OCI-LY3 (cell line): ENCODE measurements around the gene TNNI3K.

Experiments
- H2AFZ ChIP-seq: fragments of 200-600, 300-600 bp; shearing (Covaris generic); 2 replicates; pipeline ENCODE4 v1.6.0; 2014; ENCODE audit warnings: antibody characterized with exemption, low read depth, low read length
- H3K27ac ChIP-seq: fragments of 200-600, 300-600 bp; sonication (generic); 2 replicates; pipeline ENCODE4 v1.5.1; 2014; ENCODE audit warnings: mild to moderate bottlenecking, low read length, moderate library complexity, mixed read lengths
- H3K27me3 ChIP-seq: fragments of 200-600, 300-600 bp; sonication (generic); 2 replicates; pipeline ENCODE4 v1.6.1; 2014; ENCODE audit warnings: low read depth, low read length, mixed read lengths
- H3K36me3 ChIP-seq: fragments of 200-600, 300-600 bp; sonication (generic); replicated peaks from 2 replicates; pipeline ENCODE3; 2014; ENCODE audit warnings: low read depth, low read length, mixed read lengths
- H3K4me1 ChIP-seq: fragments of 300-600, 200-600 bp; sonication (generic); 2 replicates; pipeline ENCODE4 v1.6.1; 2014; ENCODE audit warnings: low read length, mixed read lengths
- H3K4me2 ChIP-seq: fragments of 200-600, 300-600 bp; sonication (generic); 2 replicates; pipeline ENCODE4 v1.6.1; 2014; ENCODE audit warnings: low read length, mixed read lengths
- H3K4me3 ChIP-seq: fragments of 300-600, 200-600 bp; sonication (generic); 2 replicates; pipeline ENCODE4 v1.5.1; 2014; ENCODE audit warnings: antibody characterized with exemption, mild to moderate bottlenecking, low read length, moderate library complexity
- H3K79me2 ChIP-seq: fragments of 300-600, 200-600 bp; shearing (Covaris generic); 2 replicates; pipeline ENCODE4 v1.6.1; 2014; ENCODE audit warnings: mild to moderate bottlenecking, low read length, mixed read lengths
- H3K9ac ChIP-seq: fragments of 300-600, 200-600 bp; shearing (Covaris generic); 2 replicates; pipeline ENCODE4 v1.6.0; 2014; ENCODE audit warnings: mild to moderate bottlenecking, low read length, moderate library complexity
- H3K9me3 ChIP-seq: fragments of 200-600, 300-600 bp; shearing (Covaris generic); 2 replicates; pipeline ENCODE4 v1.6.1; 2014; ENCODE audit warnings: low read length, mixed read lengths; ENCODE audit not compliant: insufficient read depth
- H4K20me1 ChIP-seq: fragments of 200-600, 300-600 bp; sonication (generic); 2 replicates; pipeline ENCODE4 v1.6.1; 2016; ENCODE audit warnings: low read length, mixed read lengths; ENCODE audit not compliant: insufficient read depth
- EZH2phosphoT487 ChIP-seq: fragments of 200-600 bp; shearing (Covaris generic); IDR thresholded peaks from 2 replicates; pipeline ENCODE4 v1.6.1; 2018; ENCODE audit warnings: antibody characterized with exemption, mixed run types, low read depth
- TF ChIP-seq, protein P1 (sequence below): fragments of 200-600, 300-600 bp; sonication (generic); IDR thresholded peaks from 2 replicates; pipeline ENCODE4 v1.5.1; 2014; ENCODE audit warnings: antibody characterized with exemption, low read length, low read depth

TNNI3K gene

GRCh38 chr1:74549932-74550331 is 314.7 kb downstream of the TNNI3K start:
- no peak overlapping the region for H3K27ac ChIP-seq
- no peaks in the 10 kb centered on the region for H3K79me2 ChIP-seq
- H3K36me3 ChIP-seq = no peaks in the 10 kb centered on the region
- H4K20me1 ChIP-seq = no peaks in the 10 kb centered on the region
- TF ChIP-seq EZH2phosphoT487 = no peak
- TF ChIP-seq, protein P1, sequence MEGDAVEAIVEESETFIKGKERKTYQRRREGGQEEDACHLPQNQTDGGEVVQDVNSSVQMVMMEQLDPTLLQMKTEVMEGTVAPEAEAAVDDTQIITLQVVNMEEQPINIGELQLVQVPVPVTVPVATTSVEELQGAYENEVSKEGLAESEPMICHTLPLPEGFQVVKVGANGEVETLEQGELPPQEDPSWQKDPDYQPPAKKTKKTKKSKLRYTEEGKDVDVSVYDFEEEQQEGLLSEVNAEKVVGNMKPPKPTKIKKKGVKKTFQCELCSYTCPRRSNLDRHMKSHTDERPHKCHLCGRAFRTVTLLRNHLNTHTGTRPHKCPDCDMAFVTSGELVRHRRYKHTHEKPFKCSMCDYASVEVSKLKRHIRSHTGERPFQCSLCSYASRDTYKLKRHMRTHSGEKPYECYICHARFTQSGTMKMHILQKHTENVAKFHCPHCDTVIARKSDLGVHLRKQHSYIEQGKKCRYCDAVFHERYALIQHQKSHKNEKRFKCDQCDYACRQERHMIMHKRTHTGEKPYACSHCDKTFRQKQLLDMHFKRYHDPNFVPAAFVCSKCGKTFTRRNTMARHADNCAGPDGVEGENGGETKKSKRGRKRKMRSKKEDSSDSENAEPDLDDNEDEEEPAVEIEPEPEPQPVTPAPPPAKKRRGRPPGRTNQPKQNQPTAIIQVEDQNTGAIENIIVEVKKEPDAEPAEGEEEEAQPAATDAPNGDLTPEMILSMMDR = no peak
- no peaks in the 10 kb centered on the region for H3K9me3 ChIP-seq
- no peaks in the 10 kb centered on the region for H3K4me1 ChIP-seq
- H2AFZ ChIP-seq = no peak overlapping the region
- H3K4me2 ChIP-seq = no peak overlapping the region
- no peak overlapping the region for H3K9ac ChIP-seq
- H3K27me3 ChIP-seq = no peaks in the 10 kb centered on the region
- no peak overlapping the region for H3K4me3 ChIP-seq

DNA sequence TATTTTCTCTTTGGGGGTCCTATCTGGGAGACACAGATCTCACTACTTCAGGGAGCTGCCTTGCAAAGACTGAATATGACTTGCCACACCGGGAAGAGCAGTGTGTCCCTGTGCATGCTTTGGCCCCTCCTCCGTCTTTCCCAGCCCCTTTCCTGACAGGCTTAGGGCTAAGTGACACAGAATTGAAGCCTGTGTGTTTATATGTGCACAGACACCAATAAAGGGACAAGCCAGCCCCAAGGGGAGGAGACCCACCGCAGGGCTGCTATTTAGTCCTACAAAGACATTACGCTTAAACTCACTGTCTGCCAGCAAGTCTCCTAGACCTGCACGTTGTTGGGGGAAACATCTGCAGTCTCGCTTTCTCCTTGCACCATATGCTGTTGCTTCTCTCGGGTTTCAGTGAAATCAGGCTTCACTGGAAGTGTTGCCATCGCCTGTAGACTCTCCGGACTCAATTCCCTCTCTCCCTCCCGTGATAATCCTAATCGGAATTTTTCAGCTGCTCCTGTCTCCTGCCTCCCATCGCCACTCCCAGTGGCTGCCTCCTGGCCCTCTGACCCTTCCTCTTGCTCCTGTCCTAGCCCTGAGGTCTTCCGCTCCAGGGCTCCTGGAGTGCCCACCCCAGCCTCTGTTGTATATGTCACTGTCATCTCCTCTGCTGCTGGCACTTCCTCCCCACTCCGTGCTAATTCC is 335.8 kb downstream of the TNNI3K start:
- no peak for TF ChIP-seq EZH2phosphoT487
- TF ChIP-seq, protein P1 = no peak
- no peak overlapping the region for H3K27ac ChIP-seq

DNA sequence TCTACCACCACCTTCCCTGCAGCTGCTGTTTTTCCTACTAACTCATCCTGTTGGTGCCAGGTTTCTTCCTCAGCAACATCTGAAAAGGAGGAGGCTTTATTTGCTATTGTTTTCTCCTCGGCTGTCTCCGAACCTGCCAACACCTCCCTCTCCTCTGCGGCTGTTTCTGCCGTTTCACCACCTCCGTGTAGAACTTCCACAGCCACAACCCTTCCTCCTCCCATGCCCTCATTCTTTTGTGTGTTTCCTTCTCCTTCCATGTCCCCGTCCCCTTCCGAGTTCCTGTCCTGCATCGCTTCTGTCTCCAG is 336.3 kb downstream of the TNNI3K start:
- Histone ChIP-seq H3K9ac (no peak overlapping the region), H2AFZ (no peak overlapping the region), H3K79me2 (no peaks in the 10 kb centered on the region), H3K4me3 (no peak overlapping the region), H3K4me1 (peaks cover 14% of the 10 kb centered on the region), H3K27ac (no peak overlapping the region), H3K9me3 (no peaks in the 10 kb centered on the region), H3K27me3 (no peaks in the 10 kb centered on the region), H3K4me2 (no peak overlapping the region), H3K36me3 (no peaks in the 10 kb centered on the region), H4K20me1 (no peaks in the 10 kb centered on the region)
- no peak for TF ChIP-seq EZH2phosphoT487
- TF ChIP-seq, protein P1 = no peak

More for the DNA sequence above, 335.8 kb downstream of the TNNI3K start:
- no peak overlapping the region for H3K9ac ChIP-seq
- no peaks in the 10 kb centered on the region for H3K36me3 ChIP-seq
- no peaks in the 10 kb centered on the region for H3K9me3 ChIP-seq
- H2AFZ ChIP-seq = no peak overlapping the region
- no peak overlapping the region for H3K4me3 ChIP-seq
- H3K4me1 ChIP-seq = peaks cover 14% of the 10 kb centered on the region
- H3K27me3 ChIP-seq = no peaks in the 10 kb centered on the region
- H3K79me2 ChIP-seq = no peaks in the 10 kb centered on the region
- H3K4me2 ChIP-seq = no peak overlapping the region
- no peaks in the 10 kb centered on the region for H4K20me1 ChIP-seq

GRCh38 chr1:74571891-74572290 is 336.7 kb downstream of the TNNI3K start:
- no peaks in the 10 kb centered on the region for H3K79me2 ChIP-seq
- H3K4me3 ChIP-seq = no peak overlapping the region
- H3K9ac ChIP-seq = no peak overlapping the region
- H4K20me1 ChIP-seq = no peaks in the 10 kb centered on the region
- no peaks in the 10 kb centered on the region for H3K27me3 ChIP-seq
- H3K9me3 ChIP-seq = no peaks in the 10 kb centered on the region
- H3K4me2 ChIP-seq = peak overlapping the region; percentile 70
- no peak overlapping the region for H3K27ac ChIP-seq
- no peaks in the 10 kb centered on the region for H3K36me3 ChIP-seq
- H2AFZ ChIP-seq = no peak overlapping the region
- TF ChIP-seq, protein P1 = no peak
- no peak for TF ChIP-seq EZH2phosphoT487
- H3K4me1 ChIP-seq = peaks cover 14% of the 10 kb centered on the region
